ENCODE results near the gene CHCHD6.

Gene CHCHD6

GRCh38 chr3:126679318-126679751, 24.7 kb upstream of the CHCHD6 start:
- no peak overlapping the region for H3K4me3 ChIP-seq (ENCODE audit: low read length)
- DNase-seq (ENCODE audit: low read depth), result peak; percentile 69

GRCh38 chr3:126679831-126680666, 24.0 kb upstream of the CHCHD6 start:
- TF ChIP-seq CTCF (IDR thresholded peaks at IDR 0.05; ENCODE audit: insufficient read depth, low read depth, low read length, missing control alignments), result no peak
- DNase-seq (ENCODE audit: low read depth), result no peak
- H3K4me3 ChIP-seq (ENCODE audit: low read length), result no peak overlapping the region

More at GRCh38 chr3:126679318-126679751, 24.7 kb upstream of the CHCHD6 start:
- TF ChIP-seq CTCF (IDR thresholded peaks at IDR 0.05; ENCODE audit: insufficient read depth, low read depth, low read length, missing control alignments), result peak; percentile 90

GRCh38 chr3:126680667-126681055, 23.4 kb upstream of the CHCHD6 start:
- DNase-seq (ENCODE audit: low read depth), result no peak
- H3K4me3 ChIP-seq (ENCODE audit: low read length), result no peak overlapping the region
- no peak for TF ChIP-seq CTCF (IDR thresholded peaks at IDR 0.05; ENCODE audit: insufficient read depth, low read depth, low read length, missing control alignments)

GRCh38 chr3:126682009-126682408, 22.0 kb upstream of the CHCHD6 start:
- no peak overlapping the region for H3K4me3 ChIP-seq (ENCODE audit: low read length)
- no peak for TF ChIP-seq CTCF (IDR thresholded peaks at IDR 0.05; ENCODE audit: insufficient read depth, low read depth, low read length, missing control alignments)
- DNase-seq (ENCODE audit: low read depth), result no peak

GRCh38 chr3:126683069-126683468, 21.0 kb upstream of the CHCHD6 start:
- DNase-seq (ENCODE audit: low read depth), result no peak
- H3K4me3 ChIP-seq (ENCODE audit: low read length), result no peak overlapping the region
- TF ChIP-seq CTCF (IDR thresholded peaks at IDR 0.05; ENCODE audit: insufficient read depth, low read depth, low read length, missing control alignments), result no peak

GRCh38 chr3:126684218-126684751, 19.8 kb upstream of the CHCHD6 start:
- no peak overlapping the region for H3K4me3 ChIP-seq (ENCODE audit: low read length)
- no peak for TF ChIP-seq CTCF (IDR thresholded peaks at IDR 0.05; ENCODE audit: insufficient read depth, low read depth, low read length, missing control alignments)
- no peak for DNase-seq (ENCODE audit: low read depth)

Data from epithelial cell of esophagus (primary cell).